HG03280 (cell line): ENCODE measurements around the gene EHBP1L1.
A peak's percentile ranks its signal among the peaks of the same experiment; 100 is the strongest.

Experiments used
- ATAC-seq: cut with Tn5 transposase; IDR thresholded peaks from one replicate; pipeline ENCODE4 v1.9.1; 2021; ENCODE audit warnings: mild to moderate bottlenecking, moderate library complexity; ENCODE audit not compliant: unreplicated experiment

Gene EHBP1L1

DNA sequence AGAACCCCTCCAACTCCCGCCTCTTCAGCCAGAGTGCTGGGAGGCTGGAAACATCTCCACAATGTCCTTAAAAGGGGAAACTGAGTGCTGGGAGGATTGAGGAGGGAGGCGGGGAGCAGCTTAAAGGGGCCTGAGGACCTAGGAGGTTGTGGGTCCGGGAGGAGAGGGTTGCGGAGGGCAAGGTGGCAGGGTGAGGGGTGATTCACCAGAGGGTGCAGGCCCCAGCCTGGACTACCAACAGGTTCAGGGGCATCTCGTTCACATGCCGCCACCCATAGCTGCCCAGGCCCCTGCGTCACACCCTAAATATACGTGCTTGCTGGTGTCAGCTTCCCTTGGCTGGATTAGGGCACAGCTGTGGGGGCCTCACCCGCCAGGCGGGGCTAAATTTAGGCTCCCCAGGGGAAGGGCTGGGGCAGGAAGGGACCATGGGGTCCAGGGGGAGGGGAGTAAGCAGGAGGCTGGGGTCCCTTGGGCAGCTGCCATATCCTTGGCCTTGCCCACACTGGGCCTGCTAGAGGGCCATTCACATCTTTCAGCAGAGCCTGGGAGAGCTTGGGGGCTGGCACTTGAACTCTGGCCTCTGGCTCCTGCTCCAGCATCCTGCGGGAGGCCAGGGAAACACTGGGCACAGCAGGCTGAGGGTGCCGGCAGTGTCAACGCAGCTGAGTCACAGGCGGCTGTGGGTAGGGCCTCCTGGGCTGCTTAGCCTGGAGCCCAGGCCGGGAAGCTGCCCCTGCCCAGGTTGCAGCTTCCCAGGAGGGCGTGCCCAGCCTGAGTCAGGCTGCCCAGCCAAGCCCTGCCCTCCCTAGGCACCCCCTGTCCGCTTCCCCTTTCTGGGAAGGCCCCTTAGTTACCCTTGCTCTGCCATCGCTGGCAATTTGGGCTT is 1.3 kb downstream of the EHBP1L1 start:
- ATAC-seq: no peak

DNA sequence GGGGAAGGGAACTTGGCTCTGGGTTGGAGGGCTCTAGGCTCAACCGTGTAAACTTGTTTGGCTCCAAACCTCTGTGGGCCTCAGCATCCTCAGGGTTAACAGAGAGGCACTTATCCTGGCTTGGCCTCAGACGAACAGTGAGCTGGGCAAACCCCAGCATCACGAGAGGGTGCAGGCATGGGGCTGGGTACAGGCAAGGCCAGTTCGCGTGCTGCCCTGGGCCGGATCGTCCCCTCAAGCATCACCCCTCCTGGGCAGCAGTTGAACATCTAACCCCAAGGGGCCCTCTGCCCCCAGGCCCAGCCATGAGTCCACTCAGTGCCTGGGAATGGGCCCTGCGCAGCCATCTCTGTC is 1.9 kb downstream of the EHBP1L1 start:
- ATAC-seq: no peak

DNA sequence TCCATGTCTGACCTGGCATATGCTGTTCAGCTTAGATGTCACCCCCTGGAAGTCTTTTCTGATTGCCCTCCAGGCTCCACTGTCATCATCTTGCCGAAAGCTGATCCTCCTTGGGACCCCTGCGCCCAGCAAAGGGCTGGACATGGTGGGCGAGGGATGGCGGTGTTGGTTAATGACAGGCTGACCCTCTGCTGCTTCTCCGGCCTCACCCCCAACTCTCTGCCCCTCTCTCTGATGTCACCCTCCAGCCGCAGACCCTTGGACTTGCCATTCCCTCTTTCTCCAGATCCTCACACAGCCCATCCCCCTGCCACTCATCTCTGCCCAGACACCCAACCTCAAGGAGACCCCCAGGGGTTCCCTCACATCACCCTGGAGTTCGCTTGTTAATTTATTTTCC is 2.3 kb downstream of the EHBP1L1 start:
- ATAC-seq: no peak

DNA sequence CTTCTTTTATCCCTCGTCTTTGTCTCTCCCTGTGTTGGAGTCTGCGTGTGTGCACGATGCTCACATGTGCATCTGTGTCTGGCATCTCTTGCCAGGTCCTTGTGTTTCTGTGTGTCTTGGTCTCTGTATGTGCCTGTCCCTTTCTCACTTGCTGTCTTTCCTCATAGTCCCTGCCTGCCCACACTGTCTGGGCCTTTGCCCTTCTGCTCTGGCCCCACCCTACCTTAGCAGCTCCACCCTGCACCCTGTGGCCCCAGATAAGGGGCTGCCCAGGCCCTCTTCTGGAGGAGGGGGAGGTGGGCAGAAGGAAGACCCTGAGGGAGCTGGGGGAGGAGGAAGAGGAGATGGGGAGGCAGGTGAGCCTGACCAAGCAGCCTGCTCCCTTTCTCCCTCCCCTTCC is 2.8 kb downstream of the EHBP1L1 start:
- ATAC-seq: no peak

DNA sequence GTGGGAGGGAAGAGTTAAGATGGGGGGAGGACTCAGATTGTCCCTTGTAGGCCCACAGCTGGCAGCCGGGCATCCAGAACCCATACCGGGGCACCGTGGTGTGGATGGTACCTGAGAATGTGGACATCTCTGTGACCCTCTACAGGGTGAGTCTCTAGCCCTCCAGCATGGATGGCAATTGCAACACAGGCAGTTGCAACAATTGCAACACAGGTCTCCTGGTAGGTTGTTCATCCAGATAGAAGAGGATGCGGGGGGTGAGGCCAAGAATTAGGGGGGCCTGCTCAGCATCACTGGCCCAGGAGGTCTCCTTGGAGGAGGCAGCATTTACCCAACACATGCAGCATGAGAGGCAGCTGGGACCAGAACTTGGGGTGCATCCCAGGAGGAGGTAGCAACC is 3.4 kb downstream of the EHBP1L1 start:
- no peak for ATAC-seq

DNA sequence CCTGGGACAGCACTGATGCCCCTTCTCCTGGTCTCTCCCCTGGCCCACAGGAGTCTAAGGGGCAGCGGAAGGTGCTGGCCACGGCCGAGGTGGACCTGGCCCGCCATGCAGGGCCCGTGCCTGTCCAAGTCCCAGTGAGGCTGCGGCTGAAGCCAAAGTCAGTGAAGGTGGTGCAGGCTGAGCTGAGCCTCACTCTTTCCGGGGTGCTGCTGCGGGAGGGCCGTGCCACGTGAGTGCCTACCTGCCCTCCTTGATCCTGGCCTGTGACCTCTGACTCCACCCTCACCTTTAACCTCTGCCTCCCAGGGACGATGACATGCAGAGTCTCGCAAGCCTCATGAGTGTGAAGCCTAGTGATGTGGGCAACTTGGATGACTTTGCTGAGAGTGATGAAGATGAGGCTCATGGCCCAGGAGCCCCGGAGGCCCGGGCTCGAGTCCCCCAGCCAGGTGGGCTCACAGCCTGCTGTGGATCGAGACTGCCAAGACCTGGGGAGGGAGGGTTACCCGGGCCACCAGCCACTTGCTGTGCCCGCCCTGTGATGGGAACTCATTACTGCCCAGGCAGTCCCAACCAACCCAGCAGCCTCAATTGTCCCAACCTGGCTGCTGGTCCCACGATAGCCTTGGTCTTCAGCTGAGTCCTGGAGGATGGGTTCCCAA is 4.3 kb downstream of the EHBP1L1 start:
- ATAC-seq: no peak

DNA sequence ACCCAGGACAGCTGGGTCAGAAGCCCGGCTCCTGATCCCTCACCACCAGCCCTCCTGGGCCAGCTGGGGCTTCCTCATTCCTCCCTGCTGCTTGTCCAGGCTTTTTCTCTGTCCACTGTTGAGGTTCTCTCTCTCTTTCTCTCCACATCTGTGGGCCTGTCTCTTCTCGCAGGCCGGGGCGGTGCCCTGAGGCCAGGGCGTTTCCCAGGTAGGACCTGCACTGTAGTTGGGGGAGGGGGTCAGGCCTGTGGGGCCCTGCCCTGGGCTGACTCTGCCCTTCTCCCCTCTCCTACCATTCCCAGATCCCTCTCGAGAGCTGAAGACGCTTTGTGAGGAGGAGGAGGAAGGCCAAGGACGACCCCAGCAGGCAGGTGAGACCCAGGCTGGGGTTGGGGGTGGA is 4.9 kb downstream of the EHBP1L1 start:
- ATAC-seq: no peak

DNA sequence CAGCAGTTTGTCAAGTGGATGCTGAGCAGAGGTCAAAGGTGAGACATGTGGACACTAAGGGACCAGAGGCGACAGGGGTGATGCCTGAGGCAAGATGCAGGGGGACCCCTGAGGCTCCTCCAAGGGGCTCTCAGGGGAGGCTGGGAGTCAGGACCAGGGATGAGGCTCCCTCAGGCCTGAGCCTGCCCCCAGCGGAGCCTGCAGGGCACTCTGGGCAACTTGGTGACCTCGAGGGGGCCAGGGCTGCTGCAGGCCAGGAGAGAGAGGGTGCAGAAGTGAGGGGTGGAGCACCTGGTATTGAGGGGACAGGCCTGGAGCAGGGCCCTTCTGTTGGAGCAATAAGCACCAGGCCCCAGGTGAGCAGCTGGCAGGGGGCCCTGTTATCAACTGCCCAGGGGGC is 6.1 kb downstream of the EHBP1L1 start:
- ATAC-seq: no peak

DNA sequence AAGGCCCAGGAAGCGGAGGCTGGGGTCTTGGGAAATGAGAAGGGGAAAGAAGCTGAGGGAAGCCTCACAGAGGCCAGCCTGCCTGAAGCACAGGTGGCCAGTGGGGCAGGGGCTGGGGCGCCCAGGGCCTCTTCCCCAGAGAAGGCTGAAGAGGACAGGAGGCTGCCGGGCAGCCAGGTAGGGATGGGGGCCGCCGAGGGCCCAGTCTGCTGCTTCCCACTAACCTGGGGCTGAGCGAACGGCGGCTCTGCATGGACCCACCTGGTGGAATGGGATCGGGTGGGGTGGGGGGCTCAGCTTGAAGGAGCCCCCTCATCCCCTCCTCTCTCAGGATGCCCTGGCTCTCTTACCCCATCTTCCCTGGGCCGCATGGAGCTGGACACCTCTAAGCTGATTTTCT is 7.7 kb downstream of the EHBP1L1 start:
- no peak for ATAC-seq

DNA sequence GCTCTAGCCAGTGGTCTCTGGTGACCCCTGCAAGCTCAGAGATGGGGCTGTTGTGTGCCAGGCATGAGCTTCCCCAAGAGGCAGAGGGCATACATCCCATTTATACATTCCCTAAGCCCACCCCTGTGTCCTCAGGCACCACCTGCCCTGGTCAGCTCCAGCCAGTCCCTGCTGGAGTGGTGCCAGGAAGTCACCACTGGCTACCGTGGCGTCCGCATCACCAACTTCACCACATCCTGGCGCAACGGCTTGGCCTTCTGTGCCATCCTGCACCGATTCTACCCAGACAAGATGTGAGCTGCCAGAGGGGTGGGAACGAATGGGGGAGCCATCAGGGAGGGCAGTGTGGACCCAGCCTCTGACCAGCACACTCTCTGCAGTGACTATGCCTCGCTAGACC is 8.3 kb downstream of the EHBP1L1 start:
- ATAC-seq: no peak

DNA sequence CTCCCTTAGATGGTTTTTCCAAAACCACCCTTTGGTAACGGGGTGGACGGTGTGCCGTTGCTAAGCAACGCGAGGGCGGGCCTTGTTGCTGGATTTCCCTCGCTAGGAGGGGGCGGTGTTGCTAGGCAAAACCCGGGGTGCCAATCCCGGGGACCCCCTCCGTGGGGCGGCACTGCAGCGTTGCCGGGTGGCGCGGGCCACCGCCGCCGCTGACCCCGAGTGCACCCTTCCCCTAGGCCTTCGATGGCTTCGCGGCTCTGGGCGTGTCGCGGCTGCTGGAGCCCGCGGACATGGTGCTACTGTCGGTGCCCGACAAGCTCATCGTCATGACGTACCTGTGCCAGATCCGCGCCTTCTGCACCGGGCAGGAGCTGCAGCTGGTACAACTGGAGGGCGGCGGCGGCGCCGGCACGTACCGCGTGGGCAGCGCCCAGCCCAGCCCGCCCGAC is 8.9 kb downstream of the EHBP1L1 start:
- ATAC-seq: no peak

DNA sequence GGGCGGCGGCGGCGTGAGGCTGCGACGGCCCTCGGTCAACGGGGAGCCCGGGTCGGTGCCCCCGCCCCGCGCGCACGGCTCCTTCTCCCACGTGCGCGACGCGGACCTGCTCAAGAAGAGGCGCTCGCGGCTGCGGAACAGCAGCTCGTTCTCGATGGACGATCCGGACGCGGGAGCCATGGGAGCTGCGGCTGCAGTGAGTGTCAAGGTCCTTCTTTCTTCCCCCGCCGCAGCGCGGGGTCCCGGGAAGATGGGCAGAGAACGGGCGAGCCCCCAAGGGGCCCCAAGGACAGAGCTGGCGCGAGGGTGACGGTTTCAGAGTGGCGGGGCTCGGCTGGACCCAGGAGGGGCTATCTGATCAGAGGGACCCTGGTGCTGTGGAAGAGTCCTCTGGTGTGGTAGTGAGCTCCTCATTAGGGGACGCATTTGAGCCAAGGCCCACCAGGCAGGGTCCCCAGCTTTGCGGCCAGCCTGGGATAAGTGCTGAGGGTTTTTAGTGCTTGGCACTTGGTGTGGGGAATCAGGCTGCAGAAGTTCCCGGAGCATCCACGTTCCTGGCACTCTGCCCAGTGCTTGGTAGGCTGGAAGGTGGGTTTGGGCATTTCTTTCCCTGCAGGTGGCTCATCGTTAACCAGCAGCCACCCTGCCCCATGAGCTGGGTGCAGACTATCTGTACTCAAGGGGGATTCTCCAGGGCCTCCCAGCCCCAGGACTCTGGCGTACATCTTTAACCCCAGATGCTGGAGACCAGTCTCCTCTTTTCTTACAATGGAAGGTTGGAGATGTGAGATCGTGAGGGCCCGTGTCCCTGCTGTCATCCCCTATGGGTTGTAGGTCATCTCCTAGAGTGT is 9.8 kb downstream of the EHBP1L1 start:
- ATAC-seq: no peak

DNA sequence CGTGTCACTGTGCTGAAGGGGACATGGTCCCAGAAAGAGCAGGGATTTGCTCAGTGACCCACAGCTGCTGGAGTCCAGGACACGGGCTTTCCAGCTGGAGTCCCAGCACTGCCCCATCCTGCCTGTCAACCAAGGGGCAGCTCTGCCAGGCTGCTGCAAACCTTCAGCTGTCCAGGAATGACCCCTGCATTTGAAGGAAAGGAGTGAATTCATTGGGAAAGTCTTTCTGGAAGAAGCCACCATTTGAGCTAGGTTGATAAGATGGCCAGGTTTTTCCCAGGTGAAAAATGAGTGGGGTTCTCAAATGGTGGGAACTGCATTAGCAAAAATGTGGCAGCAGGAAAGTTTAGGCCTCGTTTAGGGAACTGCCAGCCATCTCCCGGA is 10.4 kb downstream of the EHBP1L1 start:
- ATAC-seq: no peak

DNA sequence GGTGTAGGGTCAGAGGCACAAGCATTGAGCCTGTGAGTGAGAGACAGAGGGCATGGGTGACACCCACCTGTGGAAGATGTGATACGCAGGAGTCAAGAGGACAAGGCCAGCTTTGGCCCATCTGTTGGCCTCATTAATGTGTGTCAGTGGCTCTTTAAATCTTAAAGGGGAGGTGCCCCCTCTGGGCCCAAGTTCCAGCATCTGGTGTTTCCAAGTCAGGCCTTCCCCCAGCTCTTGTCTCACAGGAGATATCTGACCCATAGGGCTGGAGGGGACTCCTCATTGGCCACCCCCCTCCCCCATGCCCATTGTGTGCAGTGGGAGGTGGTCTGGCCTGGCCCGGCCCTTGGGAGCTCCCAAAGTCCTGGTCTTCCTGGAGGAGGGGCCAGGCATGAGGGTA is 10.8 kb downstream of the EHBP1L1 start:
- ATAC-seq: no peak

DNA sequence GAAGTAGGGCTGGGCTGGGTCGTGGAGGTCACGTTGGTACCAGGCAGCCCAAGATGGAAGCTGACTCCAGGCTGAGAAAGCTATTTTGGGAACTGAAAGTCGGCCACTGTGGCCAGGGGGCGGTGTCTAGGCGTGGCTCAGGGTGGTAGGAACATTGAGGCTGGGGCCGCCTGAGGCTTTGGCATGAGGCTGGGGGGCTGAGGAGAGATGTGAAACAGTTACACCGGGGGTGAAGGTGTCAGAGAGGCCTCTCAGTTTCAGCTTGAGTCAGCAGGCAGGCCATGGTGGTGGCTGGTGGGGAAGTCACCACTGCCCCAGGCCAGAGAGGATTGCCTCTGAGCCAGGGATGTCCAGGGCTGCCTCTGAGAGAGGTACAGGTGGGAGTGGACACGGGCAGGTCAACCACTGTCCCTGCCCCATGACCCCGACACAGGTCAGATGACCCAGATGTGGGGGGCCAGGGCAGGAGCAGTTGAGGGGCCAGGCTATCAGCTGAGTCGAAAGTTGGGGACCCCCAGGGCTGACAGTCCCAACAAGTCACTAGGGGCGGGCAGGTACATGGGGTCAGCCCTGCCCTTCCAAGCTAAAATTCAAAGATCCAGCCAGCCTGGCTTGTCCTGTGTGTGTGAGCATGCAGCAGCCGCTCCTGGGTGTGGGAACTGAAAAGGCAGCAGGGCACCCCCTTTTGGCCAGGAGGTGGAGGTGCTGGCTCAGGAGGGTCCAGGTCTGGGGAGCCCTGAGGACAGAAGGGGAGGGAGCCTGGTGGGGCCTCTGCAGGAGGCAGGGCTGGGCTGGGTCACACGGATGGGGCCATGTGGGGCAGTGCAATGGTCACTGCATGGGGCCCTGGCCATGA is 12.6 kb downstream of the EHBP1L1 start:
- ATAC-seq: peak; percentile 73

DNA sequence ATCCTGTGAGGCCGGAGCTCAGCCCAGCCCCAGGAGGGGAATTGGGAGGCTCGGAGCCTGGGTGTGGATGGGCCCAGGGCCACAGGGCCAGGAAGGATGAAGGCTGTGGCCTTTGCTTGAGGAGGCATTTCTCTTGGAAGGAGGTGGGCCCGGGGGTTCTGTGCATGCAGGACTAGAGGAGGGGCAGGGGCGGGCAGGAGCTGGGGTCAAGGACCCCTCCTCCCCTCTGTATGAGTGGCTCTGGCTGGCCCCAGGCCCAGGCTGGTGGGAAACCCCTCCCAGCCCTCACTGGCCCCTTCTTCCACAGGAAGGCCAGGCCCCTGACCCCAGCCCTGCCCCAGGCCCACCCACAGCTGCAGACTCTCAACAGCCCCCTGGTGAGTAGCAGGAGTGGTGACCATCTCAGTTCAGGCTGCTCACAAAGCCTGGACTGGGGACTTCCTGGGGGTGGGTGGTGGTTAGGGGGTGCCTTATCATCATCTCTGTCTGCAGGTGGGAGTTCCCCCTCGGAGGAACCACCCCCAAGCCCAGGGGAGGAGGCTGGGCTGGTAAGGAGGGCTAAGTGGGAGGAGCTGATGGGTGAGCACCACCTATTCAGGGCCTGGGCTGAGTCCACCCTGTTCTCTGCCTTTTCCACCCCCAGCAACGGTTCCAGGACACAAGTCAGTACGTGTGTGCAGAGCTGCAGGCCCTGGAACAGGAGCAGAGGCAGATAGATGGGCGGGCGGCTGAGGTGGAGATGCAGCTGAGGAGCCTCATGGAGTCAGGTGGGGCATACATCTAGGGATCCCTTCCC is 13.8 kb downstream of the EHBP1L1 start:
- no peak for ATAC-seq

DNA sequence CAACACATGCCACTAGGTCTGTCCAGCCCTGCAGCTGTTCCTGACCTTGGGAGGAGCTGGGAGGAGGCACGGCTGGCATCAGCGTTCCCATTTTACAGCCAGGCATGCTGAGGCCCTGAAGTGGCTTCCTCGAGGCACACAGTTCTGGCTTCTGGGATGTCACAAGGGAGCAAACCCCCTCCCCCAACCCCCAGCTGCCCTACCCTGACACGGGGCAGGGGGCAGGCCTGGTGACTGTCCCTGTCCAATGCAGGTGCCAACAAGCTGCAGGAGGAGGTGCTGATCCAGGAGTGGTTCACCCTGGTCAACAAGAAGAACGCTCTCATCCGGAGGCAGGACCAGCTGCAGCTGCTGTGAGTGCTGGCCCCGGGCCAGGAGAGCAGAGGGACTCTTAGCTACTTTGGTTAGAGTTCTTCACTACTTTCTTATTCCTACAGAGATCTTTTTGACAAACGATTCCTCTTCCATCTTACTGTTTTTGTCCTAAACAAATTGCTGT is 14.4 kb downstream of the EHBP1L1 start:
- ATAC-seq: no peak

DNA sequence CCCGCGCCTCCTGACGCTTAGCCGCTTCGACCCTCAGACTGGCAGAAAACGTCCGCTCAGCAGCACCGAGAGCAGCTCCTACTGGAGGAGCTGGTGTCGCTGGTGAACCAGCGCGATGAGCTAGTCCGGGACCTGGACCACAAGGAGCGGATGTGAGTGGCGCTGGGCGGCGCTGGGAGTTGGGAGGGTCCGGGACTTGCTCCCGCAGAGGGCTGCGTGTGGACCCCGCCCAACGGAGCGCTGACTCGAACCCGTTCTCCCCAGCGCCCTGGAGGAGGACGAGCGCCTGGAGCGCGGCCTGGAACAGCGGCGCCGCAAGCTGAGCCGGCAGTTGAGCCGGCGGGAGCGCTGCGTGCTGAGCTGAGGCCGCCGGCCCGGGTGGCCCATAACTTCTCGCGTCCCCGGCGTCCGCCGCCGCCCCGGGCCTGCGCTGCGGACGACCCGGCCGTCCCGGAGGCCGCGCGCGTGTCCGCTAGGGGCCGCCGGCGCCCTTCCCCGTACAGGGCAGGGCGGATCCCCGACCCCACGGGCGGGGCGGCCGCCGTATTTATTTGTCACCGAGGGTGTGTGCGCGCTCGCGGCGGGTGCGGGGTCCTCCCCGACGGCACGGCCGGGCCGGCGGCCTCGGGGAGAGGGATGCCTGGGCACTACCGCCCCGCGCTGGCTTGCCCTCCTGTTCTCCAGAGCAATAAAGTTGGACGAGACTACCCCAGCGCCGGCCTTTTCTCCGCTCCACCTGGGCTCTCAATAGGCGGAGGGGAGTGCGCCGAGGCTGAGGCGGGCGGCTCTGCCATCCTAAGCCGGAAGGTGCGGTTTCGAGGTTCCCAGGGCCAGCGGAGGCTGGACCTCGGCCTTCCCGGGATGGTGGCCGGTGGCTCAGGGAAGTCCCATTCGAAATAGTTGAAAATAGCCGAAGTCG is 16.3 kb downstream of the EHBP1L1 start:
- ATAC-seq: no peak
